GM19351 (cell line): ENCODE data around the gene DNAJC27.

Experiments used
- ATAC-seq: cut with Tn5 transposase; IDR thresholded peaks from one replicate; pipeline ENCODE4 v1.9.1; 2021; ENCODE audit warnings: mild to moderate bottlenecking, moderate library complexity; ENCODE audit not compliant: unreplicated experiment

Gene DNAJC27

DNA sequence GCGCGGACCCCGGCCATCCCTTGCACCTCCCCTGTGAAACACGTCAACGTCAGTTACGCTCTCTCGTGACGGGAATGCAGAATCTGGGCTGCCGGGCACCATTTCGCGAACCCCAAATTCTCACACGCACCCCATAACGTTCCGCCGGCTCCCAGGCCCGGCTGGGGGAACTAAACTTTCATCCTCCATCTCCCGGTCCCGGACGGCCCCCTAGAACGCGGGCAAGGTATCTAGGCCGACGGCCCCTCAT is 544 bp downstream of the DNAJC27 start:
- peak; percentile 9 for ATAC-seq

DNA sequence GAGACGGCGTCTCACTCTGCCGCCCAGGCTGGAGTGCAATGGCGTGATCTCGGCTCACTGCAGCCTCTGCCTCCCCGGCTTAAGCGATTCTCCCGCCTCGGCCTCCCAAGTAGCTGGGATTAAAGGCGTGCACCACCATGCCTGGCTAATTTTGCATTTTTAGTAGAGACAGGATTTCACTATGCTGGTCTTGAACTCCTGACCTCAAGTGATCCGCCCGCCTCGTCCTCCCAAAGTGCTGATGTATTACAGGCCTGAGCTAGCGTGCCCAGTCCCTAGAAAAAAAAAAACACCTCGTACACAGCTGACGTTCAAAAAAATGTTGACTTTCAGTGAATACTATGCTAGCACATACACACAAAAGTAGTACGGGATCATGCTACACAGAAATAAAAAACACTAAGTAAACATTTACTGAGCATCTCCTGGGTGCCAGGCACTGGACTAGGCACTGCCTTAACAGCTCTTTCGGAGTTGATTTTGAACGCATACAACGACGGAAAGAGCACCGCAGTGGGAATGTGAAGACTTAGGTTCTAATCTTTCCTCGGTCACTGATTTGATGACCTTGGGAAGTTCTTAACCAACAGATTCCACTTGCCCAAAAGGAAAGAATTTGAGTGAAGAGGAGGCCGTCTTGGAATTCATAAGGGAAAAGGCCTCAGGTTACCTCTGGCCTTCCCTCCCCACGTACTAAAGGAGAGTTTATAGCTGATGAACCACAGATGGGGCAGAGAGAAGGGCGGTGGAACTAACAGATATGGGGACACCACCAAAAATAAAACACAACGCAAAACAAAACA is 1.1 kb downstream of the DNAJC27 start:
- no peak for ATAC-seq

DNA sequence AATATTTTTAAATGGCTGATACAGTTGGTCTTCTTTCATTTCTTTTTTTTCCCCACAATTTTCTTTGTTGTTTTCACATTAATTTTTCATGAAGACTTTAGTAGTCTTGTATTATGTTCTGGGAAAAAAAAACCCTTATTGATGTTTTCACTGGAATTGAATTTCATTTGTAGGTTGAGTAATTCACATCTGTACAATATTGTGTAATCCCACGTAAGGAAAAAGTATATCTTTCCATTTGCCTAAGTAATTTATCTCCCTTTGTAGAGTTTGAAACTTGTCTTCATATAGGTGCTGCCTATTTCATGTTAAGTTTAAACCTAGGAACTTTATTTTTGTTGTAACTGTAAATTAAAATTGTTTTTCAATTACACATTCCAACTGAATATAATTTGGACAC is 2.0 kb downstream of the DNAJC27 start:
- no peak for ATAC-seq

GRCh38 chr2:24961903-24962302 is 9.9 kb downstream of the DNAJC27 start:
- ATAC-seq: no peak

DNA sequence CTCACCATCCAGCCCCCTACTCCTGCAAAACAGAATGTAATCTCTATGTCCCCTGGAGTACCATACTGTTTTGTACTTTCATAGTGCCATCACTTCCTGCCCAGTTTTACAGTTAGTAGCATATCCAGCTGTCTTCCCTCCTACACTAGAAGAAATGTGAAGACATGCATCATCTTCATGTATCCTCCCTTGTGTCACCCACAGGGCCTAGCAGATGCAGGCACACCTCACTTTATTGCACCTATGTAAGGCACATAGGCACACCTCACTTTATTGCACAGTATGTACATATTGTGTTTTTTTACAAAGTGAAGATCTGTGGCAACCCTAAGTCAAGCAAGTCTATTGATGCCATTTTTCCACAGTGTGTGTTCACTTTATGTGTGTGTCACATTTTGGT is 12.0 kb downstream of the DNAJC27 start:
- ATAC-seq: no peak

DNA sequence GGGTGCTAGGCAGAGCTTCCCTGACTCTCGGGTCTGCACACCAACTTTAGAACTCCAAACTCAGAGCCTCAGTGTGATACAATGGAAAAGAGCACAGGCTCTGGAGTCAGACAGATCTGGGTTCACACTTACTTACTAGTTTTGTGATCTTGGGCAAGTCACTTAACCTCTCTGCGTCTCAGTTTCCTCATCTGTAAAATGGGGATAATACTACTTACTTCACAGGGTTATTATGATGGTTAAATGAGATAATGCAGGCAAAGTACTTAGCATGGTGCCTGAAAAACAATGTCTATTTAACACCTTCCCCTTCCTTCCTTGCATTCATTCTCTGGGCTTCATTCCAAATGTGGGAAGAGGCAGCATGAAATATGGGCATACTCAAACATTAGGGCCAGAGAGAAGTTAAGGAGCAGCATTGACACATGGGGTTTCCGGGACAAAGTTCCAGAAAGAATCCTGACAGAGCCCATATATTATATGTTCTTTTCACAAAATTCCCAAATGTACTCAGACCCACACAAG is 13.3 kb downstream of the DNAJC27 start:
- no peak for ATAC-seq

GRCh38 chr2:24957976-24958375 is 13.8 kb downstream of the DNAJC27 start:
- ATAC-seq: no peak

GRCh38 chr2:24957221-24957620 is 14.5 kb downstream of the DNAJC27 start:
- ATAC-seq: no peak

- no peak for ATAC-seq
Measured at GRCh38 chr2:24955921-24956320, 15.8 kb downstream of the DNAJC27 start.

GRCh38 chr2:24955232-24955631 is 16.5 kb downstream of the DNAJC27 start:
- no peak for ATAC-seq

DNA sequence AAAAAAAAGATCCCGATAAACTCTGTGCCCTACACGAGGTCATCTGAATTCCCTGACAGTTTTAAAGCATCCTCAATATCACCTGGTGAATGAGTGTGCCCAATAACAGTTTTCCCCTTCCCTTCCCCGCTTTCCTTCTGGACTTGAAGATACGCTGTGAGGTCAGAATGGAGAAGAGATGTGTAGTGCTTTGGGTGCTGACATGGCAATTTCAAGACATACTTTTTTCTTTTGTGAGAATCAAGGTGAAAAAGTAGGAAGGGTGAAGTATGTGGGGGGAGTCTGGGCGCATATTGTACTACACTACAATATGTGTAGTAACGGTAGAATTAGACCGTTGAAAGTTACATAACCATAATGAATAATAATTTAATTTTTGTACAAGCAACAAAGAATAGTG is 21.7 kb downstream of the DNAJC27 start:
- no peak for ATAC-seq

- no peak for ATAC-seq
Measured at GRCh38 chr2:24948506-24948905, 23.2 kb downstream of the DNAJC27 start.

DNA sequence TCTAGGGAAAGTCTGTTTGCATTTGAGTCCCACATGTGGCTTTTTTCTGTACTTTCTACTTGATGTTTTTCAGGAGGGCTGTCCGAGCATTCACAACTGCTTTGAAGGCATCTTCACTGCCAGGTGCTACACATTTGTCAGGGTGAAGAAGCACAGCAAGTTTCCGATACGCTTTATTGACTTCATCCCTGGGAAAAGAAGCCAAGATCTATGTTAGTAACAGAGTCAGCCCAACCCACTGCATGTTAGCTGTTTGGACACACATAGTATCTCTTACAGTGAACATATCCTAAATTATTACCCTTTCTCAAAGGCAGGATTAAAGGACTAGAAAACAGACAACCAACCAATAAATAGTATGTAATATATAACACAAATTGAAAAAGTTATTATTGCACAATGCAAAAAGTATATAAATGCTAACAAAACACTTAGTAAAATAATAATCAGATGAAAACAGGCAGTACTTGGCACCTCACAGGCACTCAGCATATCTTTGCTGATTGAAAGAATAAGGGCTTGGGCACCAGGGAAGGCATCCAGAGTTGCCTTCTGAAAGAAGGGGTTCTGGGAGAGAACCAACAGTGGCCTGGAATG is 24.1 kb downstream of the DNAJC27 start:
- ATAC-seq: no peak

- ATAC-seq: no peak
Measured at GRCh38 chr2:24945907-24946306, 25.8 kb downstream of the DNAJC27 start.

DNA sequence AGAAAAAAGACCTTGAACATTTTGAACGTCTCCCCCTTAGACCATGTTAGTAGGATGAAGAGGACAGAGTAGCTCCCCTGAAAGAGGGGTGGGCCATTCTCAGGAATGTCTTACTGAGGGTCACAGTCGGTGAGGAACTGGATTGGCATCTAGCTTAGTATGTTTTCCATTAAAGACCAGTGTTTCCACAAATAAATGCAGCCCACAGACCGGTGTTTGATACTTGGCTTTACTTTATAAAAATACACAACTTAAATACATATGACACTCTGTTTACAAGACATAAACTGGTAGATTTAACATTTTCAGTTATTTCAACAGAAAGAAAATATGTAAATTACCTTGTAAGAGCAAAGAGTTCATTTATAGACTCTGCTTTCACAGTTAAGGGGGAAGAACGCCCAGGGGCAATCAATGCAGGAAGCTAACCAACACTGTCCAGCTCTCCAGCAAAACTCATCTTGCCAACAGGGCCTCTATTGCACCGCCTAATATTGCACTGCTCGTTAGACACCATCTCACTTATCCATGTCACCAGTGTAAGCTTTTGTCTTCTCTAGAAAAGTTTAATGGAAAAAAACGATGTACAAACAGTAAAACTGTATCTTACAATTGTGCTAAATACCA is 28.2 kb downstream of the DNAJC27 start:
- ATAC-seq: no peak

DNA sequence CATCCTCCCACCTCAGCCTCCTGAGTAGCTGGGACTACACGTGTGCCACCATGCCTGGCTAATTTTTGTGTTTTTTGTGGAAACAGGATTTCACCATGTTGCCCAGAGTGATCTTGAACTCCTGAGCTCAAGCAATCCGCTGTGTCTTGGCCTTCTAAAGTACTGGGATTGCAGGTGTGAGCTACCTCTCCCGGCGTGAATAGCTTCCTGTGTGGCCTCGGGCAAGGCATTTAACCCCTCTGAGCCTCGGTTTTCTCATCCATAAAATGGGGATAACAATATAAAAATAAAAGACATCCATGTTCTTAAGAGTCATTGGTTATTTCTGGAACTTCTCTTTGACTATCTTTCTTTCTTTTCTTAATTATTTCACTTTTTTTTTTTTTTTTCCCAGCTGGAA is 32.4 kb downstream of the DNAJC27 start:
- no peak for ATAC-seq

DNA sequence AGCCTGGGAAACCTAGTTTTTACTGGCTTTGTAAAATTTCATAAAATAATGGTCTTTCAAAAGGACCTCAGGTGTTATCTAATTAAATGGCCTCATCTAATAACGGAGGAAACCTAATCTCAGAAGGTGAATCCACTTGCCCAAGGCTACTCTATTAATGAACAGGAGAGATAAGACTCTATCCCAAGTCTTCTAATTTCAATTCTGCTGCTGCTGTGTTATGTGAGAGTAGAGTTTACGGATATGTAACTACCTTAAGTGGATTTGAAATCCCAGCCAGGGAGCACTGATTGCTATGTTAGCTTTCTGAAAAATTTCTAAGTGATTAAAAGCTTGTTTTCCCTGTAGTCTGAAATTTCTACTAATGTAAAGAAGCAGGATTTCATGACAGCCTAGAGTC is 34.5 kb downstream of the DNAJC27 start:
- ATAC-seq: no peak

DNA sequence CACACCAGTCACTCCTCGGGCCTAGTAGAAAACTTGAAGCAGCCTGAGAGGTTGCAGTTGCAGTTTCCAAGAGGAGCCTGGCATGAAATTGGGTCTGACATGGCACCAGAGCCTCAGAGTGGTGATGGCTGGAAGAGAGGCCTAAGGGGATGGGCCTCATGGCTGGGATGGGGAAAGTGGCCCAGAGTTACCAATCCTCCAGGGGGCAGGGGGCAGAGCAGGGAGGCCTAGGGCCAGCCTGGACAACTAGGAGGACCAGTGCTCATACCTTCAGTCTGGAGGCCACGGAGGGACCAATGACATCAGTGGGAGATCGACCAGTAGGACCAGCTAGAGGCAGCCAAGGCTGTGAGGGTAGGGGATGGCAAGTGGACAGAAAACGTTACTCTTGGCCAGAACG is 36.6 kb downstream of the DNAJC27 start:
- ATAC-seq: no peak

GRCh38 chr2:24932715-24933114 is 39.0 kb downstream of the DNAJC27 start:
- no peak for ATAC-seq

DNA sequence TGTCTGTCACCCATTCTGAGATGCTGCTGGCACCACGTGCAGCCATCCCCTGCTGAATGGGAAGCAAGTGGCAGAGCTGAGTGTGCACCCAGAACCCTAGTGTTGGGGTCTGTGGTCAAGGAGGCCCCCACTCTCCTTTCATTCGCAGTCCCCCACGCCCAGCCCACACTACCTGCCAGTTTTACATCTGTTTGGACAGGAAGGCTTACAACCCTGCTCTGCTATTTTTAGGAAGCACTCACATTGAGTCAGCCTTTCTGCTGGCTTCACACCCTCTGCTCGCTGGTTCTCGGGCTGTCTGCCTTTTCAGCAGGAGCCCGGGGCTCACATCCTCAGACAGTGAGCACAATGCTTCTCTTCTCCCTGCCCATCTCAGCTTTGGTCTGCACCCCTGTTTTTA is 41.0 kb downstream of the DNAJC27 start:
- ATAC-seq: peak; percentile 91

DNA sequence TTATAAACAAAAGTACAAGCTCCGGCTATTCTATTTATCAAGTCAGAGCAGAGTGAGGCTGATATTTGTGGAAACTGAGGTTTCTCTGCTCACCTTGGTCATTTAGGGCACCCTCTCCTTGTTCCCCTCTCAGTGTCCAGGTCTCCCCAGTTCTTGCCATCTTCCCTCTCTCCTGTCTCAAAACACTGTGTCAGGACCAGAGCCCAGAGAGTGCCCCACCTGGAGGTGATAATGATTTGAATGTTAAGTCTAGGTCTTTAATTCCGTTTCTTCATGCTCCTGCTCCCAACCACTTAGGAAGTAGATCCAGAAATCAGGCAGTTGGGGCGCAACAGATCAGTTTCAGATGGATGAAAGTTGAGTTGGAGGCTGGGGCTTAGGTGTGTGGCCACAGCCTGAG is 42.5 kb downstream of the DNAJC27 start:
- no peak for ATAC-seq

DNA sequence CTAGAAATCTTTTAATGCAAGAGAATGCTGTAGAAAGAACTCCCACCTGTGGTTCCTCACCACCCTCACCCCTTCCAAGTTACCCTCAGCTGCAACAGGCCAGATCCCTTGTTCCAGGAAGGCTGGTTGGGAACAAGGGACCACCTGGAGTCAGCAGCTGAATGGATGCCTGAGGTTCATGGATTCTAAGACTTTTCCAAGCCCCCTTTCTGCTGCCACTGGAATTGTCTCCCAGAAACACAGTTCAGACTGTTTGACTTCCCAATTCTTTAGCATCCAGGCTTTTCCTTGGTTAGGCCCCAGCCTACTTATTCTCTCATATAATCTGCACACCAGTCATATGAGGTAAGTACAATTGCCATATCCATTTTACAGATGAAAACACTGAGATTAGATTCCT is 43.7 kb downstream of the DNAJC27 start:
- ATAC-seq: no peak
